ENCODE data around the gene NGFR.

GRCh38 chr17:49452661-49453060 lies 42.4 kb upstream of the NGFR start:
- TF ChIP-seq CTCF (IDR thresholded peaks at IDR 0.05) (no peak), EP300 (IDR thresholded peaks at IDR 0.05) (no peak), POLR2A (IDR thresholded peaks at IDR 0.05) (no peak)
